Breast epithelium (tissue), 3 donors: ENCODE results near the gene MT1B.

Experiments
- POLR2A ChIP-seq: fragments of 450-650 bp; IDR thresholded peaks from one replicate; pipeline ENCODE4 v1.6.1; 2016; ENCODE audit warnings: antibody characterized with exemption, mild to moderate bottlenecking, moderate library complexity
- TF ChIP-seq, protein P1 (sequence below), 3 donors: fragments of 450-650 bp; IDR thresholded peaks; one replicate each; pipeline ENCODE4 v1.5.1; 2016 to 2017; ENCODE audit warnings: antibody characterized with exemption in 3 of 3, mild to moderate bottlenecking in 3 of 3, moderate library complexity in 3 of 3

DNA sequence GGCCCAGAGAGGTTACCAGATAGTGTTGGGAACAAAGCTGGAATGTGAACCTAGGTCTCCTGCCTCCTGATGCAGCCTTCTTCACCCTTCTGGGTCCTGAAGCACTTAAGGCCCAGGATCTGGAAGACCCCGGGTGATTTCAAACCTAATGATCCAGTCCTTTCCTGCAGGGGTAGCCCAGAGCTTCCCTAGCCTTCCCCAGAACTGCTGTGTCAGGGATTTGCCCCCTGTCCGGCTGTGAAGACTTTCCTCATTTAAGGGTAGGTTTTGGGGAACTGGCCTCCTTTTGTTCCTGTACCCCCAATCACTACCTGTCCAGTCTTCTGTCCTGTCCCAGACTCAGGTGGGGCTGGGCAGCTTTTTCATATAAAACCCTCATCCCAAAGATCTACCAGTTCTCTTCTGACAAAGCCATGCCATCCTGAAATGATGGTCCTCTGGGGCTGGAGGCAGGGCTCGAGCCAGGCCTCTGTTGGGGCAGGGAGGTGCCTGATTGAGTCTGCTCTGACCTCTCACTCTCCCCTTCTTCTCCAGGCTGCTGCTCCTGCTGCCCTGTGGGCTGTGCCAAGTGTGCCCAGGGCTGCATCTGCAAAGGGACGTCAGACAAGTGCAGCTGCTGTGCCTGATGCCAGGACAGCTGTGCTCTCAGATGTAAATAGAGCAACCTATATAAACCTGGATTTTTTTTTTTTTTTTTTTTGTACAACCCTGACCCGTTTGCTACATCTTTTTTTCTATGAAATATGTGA, 31.9 kb downstream of the MT1B start:
- TF ChIP-seq, protein P1, sequence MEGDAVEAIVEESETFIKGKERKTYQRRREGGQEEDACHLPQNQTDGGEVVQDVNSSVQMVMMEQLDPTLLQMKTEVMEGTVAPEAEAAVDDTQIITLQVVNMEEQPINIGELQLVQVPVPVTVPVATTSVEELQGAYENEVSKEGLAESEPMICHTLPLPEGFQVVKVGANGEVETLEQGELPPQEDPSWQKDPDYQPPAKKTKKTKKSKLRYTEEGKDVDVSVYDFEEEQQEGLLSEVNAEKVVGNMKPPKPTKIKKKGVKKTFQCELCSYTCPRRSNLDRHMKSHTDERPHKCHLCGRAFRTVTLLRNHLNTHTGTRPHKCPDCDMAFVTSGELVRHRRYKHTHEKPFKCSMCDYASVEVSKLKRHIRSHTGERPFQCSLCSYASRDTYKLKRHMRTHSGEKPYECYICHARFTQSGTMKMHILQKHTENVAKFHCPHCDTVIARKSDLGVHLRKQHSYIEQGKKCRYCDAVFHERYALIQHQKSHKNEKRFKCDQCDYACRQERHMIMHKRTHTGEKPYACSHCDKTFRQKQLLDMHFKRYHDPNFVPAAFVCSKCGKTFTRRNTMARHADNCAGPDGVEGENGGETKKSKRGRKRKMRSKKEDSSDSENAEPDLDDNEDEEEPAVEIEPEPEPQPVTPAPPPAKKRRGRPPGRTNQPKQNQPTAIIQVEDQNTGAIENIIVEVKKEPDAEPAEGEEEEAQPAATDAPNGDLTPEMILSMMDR (IDR thresholded peaks at IDR 0.05): no peak
- TF ChIP-seq POLR2A: no peak
